ENCODE results near the gene PIBF1. TPM values are rescaled to one million over a fixed set of nuclear protein-coding genes. Genes with fewer than 3 reads are reported as not detected.
A peak's percentile ranks its signal among the peaks of the same experiment; 100 is the strongest.
"Not testable (repeated sequence)": the region's sequence is repeated elsewhere in the genome, so short reads cannot be mapped to it uniquely, and the experiment has no call there.

The PIBF1 gene, protein sequence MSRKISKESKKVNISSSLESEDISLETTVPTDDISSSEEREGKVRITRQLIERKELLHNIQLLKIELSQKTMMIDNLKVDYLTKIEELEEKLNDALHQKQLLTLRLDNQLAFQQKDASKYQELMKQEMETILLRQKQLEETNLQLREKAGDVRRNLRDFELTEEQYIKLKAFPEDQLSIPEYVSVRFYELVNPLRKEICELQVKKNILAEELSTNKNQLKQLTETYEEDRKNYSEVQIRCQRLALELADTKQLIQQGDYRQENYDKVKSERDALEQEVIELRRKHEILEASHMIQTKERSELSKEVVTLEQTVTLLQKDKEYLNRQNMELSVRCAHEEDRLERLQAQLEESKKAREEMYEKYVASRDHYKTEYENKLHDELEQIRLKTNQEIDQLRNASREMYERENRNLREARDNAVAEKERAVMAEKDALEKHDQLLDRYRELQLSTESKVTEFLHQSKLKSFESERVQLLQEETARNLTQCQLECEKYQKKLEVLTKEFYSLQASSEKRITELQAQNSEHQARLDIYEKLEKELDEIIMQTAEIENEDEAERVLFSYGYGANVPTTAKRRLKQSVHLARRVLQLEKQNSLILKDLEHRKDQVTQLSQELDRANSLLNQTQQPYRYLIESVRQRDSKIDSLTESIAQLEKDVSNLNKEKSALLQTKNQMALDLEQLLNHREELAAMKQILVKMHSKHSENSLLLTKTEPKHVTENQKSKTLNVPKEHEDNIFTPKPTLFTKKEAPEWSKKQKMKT
- 5.1 TPM for total RNA-seq

DNA sequence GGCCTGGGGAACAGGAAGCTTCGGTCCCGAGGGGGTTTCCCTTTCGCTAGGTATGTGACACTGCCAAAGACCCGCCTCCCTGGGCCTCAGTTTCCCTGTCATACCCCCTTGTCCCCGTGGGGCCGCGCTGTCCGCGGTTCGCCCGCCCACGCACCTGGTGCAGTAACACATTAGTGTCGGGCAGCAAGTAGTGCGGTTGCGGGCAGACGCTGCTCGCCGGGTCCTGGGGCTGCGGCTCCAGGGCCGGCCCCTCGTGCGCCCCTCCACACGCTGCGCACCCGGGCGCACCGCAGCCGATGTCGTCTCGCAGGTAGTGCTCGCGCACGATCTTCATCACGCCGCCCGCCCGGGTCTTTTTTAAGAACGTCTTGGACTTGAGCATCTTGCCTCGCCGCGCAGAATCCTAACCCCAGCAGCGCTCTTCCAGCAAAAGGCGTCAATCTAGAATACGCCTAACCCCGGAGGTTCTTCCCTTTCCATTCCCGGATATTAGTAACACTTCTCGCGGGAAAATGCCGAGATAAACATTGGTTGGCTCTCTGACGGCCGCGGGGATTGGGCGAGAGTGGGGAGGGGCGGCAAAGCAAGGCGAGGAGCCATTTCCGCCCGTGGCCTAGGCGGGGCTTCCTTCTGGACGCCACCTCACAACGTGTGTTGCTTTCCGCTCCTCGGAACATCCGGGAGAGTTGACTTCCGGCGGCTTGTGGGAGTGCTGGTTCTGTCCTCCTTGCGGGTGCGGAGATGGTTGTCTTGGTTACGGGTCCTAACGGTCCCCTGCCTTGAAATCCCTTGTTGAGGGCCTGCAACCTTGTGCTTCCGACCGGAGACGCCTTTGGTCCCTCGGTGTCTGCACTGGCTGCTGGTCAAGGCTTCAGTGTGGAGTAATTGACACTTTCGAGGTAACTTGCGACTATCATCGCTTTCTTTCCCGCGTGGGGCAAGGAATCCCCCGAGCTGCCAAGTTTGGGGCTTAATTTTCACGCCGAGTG, at the start of gene PIBF1, which contains the start of gene DIS3:
TSS of gene PIBF1 (plus strand) at position 683 of the 989 bp plus-strand sequence. CDS start 1,337 bp downstream, outside the sequence.
TSS of gene DIS3 (minus strand) at position 450 of the 989 bp plus-strand sequence. CDS start at position 382, 68 bp downstream.
- DNase-seq (ENCODE audit: low read depth in 2 of 3, low spot score in 2 of 3): peak; percentile 84 to 99 (median 98)

DNA sequence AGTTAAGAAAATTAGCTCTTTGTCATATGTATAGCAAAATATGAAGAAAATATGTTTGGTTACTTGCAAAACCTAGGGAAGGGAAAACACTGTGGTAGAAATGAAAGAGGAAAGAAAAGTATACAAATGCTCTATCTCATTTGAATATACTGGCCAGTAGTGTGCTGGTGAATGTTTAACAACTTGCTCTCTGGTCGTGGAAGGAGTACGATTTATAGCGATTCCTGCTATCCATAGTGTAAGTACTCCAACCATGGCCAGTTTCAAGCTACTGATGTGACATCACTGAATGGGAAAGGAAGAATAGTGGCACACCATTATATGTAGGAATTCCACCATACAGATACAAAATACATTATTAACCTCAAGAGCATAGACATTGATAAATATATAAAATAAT, 44.9 kb upstream of the PIBF1 start:
- no peak for DNase-seq (ENCODE audit: low read depth in 2 of 3, low spot score in 2 of 3)

DNA sequence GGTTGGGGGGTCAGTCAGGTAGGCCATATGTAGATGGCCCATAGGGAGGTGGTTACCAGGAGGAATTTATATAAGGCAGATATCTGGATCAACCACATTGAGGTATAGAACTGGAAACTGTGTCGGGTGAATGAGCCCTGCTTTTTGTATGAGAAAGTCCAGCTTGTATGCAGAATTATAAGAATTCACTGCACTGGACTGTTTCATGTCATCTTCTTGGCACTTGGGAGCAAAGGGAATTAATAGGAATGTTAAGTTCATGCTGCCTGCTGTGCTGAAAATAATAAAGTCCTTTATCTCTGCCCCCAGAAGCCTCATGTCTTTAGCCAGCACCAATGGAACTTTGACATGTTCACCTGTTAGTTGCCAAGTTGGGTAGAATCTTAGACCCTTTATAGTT, 41.9 kb upstream of the PIBF1 start:
- no peak for DNase-seq (ENCODE audit: low read depth in 2 of 3, low spot score in 2 of 3)

DNA sequence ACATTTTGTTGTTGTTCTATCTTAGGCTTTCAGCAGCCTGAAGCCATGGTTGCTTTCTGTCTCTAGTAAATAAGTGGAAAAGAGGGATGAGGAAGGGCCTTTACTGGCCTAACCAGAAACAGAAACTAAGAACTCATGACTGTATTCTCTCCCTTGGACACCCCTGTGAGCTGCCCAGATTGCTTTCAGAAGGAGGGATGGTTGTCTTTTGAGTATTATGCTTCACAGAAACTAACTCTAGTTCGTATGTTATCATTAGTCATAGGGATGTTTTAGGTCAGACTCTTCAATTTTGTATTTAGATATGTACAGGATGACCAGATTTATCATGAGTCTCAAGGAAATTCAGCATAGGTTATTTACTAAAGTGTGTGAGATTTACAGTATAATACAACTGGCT, 36.7 kb upstream of the PIBF1 start:
- DNase-seq (ENCODE audit: low read depth in 2 of 3, low spot score in 2 of 3): no peak

DNA sequence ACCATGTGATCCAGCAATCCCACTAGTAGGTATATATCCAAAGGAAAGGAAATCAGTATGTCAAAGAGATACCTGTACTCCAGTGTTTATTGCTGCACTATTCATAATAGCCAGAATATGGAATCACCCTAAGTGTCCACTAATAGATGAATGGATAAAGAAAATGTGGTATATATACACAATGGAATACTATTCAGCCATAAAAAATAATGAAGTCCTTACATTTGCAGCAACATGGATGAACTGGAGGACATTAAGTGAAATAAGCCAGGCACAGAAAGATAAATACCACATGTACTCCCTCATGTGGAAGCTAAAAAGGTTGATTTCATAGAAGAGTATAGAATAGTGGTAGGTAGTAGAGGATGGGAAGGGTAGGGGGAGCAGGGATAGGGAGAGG, 30.7 kb upstream of the PIBF1 start:
- no peak for DNase-seq (ENCODE audit: low read depth in 2 of 3, low spot score in 2 of 3)

DNA sequence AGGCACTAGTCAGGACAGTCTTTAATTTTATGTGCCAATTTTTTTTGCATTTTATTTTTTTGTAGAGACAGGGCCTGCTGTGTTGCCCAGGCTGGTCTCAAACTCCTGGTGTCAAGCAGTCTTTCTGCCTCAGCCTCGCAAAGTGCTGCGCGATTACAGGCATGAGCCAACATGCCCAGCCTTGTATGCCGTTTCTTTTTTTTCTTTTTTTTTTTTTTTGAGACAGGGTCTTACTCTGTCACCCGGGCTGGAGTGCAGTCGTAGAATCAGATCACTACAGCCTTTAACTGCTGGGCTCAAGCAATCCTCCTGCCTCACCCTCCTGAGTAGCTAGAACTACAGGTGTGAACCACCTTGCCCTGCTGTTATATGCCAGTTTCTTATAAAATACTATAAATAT, 27.8 kb upstream of the PIBF1 start:
- DNase-seq (ENCODE audit: low read depth in 2 of 3, low spot score in 2 of 3): no peak

DNA sequence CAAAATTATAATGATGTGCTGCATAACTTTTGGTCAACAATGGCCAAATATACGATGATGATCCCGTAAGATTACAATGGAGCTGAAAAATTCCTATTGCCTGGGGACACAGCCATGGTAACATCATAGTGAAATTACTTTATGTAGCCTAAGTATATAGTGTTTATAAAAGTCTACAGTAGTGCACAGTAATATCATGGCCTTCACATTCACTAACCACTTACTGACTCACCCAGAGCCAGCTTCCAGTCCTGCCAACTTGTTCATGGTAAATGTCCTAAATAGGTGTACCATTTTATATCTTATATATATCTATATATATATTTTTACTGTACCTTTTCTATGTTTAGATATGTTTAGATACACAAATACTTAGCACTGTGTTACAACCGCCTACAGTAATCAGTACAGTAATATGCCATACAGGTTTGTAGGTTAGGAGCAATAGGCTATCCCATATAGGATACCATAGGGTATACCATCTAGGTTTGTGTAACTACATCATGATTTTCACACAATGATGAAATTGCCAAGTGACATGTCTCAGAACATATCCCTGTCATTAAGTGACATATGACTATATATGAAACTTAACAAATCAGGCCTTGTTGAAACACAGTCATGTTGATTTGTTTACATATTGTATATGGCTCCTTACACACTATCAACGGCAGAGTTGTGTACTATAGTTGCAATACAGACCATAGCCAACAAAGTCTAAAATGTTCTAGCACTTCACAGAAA, 24.0 kb upstream of the PIBF1 start:
- DNase-seq (ENCODE audit: low read depth in 2 of 3, low spot score in 2 of 3): no peak

DNA sequence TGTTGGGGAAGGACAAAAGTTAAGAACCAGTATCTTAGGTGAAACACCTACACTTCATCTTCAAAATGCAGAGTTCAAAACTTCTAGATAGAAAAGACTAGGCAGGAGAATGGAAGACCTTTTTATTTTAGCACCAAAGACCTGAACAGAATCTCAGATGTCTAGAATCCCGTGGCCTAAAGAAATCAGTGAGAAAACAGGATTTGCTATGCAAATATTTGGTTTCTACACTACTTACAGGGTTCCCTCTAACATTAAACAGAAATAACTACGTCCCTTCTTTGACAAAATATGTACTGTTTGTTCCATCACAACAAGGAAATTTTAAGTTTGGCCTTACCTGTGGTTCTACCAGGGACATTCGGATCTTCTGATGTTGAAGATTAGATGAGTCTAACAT, 21.7 kb upstream of the PIBF1 start:
- DNase-seq (ENCODE audit: low read depth in 2 of 3, low spot score in 2 of 3): no peak

DNA sequence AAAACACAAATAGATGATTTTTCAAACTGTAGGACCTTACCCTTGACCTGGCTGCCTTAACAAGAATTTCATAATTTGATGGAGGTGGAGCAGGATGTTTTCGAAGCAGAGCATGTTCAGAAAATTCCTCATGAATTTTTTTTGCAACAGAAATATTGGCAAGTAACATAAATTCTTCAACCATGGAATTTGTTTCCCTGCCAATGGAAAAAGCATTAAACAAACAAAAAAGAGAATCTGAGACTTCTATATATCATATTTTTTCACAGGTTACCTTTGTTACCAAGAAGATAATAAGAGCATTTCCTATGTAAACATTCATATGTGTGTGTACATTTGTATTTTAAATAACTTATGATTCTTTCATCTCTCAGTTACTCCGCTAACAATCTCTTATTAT, 18.5 kb upstream of the PIBF1 start:
- no peak for DNase-seq (ENCODE audit: low read depth in 2 of 3, low spot score in 2 of 3)

DNA sequence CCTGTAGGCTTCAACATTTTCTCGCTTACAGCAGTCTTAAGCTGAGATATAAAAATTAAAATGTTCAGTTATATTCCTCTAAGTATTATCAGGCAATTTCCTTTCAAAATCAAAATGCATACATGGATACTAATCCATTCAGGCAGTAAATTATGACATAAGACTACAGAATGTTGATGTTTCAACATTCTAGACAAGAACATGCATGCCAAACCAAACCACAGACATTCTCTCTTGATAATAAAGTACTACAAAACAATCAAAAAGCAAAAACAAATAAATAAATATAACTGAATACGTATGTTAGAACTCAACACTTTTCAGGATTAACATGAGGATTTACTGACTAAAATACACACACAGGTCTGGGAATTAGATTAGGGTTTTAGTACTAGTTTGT, 7.9 kb upstream of the PIBF1 start:
- no peak for DNase-seq (ENCODE audit: low read depth in 2 of 3, low spot score in 2 of 3)

DNA sequence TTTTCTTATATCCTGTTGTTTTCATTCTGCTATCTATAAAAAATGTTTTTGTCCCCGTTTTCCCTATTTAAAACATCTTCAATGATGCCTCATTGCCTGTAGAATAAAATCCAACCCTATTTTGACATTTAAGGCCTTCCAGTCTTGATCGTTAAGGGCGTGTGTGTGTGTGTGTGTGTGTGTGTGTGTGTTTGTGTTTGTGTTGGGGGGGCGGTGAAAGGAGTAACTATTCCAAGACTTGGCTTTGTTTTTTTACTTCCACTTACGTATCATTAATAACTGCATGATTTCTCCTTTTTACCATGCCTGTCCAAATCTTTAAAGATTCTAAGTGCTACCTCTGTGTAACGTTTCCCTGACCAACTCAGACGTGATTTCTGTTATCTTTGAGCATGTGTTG, 784 bp downstream of the PIBF1 start:
- peak in 2 of 3 donors; percentile 14 to 32 for DNase-seq (ENCODE audit: low read depth in 2 of 3, low spot score in 2 of 3)

DNA sequence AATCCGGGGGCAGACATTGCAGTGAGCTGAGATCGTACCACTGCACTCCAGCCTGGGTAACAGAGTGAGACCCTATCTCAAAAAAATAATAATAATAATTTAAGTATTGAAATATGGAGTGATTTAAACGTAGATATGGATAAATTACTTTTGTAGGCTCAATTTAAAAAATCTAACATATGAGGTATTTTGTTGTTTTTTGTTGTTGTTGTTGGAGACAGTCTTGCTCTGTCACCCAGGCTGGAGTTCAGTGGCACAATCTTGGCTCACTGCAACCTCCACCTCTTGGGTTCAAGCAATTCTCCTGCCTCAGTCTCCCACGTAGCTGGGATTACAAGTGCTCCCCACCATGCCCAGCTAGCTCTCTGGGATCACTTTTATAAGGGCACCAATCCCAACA, 2.7 kb downstream of the PIBF1 start:
- not testable (repeated sequence) for DNase-seq (ENCODE audit: low read depth in 2 of 3, low spot score in 2 of 3)

DNA sequence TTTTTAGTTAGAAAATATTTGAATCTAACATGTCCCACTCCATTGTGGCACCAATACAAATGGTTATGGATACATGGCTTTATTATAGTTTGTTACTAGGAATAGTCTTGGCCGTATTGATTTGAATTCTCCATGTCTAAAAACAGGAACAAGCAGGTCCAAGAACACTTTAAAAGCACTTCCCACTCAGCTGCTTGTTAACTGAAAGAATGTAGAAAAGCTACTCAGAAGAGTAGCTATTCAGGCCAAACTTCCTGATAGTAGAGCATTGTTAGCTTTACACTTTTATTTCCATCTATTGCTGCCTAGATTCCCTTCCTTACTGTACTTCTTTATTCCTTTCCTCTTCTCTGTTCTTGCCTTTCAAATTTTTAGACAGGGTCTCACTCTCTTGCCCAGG, 6.9 kb downstream of the PIBF1 start:
- DNase-seq (ENCODE audit: low read depth in 2 of 3, low spot score in 2 of 3): no peak

DNA sequence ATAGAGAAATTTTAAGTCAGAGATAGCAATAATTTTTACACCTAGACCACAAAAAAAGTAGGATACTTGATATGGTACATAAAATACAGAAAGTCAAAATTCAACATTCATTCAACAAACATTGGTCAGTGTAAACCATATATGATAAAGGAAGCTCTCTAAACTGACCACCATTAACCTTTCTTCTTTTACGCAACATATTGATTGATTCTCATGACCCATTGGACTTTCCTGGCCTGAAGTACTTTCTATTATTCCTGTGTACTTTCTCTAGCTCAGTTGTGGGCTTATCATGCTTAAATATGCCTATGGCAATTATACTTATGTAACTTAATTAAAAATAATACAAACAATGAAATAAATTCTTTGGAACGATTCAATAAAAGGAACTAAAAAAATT, 10.7 kb downstream of the PIBF1 start:
- DNase-seq (ENCODE audit: low read depth in 2 of 3, low spot score in 2 of 3): no peak

DNA sequence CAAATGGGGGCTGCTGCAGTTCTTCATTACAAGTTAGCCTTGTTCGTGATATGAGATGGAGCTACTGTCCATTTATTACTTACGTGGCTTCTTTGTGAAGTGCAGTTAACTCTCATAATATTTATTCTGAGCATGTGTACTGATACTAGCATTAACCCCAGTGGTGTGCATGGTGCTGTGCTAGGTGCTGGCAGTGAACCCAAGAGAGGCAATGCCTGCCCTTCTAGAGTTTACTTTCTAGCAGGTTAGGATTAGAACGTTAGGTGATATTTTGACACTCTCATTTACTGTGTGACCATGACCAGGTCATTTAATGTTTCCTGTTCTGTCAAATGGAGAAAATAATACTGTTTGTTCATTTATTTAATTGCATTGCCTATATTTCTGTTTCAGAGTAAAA, 16.9 kb downstream of the PIBF1 start:
- no peak for DNase-seq (ENCODE audit: low read depth in 2 of 3, low spot score in 2 of 3)

DNA sequence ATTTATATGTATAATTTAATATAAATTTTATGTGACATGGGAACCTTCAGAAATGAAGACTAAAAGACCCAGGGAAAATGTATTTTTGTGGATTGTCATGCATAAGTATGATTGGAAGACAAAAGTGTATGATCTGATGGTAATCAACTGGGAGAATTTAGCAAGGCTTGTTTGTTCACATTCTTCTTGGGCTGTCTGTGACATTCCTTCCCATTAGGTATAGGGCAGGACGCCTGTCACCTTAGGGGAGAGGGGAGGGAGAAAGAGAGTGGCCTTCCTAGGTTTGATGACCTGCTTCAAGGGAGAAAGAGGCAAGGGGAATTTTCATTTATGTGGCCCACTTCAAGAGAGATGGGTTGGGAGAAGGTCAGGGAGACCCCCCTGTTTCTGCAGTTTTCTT, 22.4 kb downstream of the PIBF1 start:
- DNase-seq (ENCODE audit: low read depth in 2 of 3, low spot score in 2 of 3): no peak

DNA sequence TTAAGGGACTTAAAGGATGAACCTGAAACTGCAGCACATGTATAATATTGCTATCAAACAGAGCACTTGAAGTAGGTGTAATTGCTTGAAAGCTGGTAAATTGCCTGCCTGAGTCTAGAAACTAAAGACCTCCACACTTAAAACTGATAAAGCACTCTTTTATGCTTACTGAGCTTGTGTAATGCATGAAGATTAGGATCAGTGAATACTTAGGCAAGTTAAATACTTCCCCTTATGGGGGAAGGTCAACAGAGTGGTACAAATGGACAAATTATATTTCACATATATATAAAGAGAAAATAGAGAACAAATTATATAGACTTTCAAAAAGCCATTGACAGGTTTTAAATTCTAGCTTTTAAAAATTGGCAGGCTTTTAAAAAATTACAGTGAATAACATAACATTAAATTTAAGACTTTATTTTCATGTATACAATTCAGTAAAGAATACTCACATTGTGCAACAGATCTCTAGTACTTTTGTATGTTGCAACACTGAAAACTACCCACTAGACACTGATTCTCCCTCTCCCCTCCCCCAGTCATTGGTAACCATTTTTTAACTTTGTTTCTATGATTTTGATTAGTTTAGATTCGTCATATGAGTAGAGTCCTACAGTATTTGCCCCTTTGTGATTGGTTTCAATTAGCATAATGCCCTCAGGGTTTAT, 23.9 kb downstream of the PIBF1 start:
- DNase-seq (ENCODE audit: low read depth in 2 of 3, low spot score in 2 of 3): peak in 1 of 3 donors; percentile 24

DNA sequence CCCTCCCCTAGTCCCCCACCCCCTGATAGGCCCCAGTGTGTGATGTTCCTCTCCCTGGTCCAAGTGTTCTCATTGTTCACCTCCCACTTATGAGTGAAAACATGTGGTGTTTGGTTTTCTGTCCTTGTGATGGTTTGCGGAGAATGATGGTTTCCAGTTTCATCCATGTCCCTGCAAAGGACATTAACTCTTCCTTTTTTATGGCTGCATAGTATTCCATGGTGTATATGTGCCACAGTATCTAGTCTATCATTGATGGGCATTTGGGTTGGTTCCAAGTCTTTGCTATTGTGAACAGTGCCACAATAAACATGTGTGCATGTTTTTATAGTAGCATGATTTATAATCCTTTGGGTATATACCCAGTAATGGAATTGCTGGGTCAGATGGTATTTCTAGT, 24.6 kb downstream of the PIBF1 start:
- DNase-seq (ENCODE audit: low read depth in 2 of 3, low spot score in 2 of 3): not testable (repeated sequence)

DNA sequence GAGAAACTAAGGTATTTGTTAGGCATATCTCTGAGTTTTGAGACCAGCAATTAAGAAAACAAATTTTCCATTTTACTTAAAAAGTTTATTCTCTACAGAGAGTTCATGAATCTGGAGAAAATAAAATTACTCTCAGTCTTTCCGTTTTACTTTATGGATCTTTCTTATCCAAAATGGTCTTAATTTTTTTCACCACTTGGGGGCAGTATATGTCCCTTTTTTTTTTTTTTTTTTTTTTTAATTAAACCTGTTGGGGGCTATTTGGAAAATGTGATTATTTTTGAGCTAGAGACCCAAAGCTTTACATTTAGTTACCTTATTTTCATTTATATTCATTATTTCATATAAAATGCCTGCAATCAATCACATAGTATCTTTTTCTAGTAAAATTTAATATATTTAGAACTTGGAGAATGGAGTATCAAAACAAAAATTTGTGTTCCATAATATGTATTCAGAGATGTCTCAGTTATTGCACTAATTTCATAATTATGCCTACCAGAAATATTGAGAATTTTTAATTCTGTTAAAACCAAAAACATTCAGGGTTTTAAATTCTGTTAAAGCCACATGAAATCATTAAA, 27.1 kb downstream of the PIBF1 start:
- peak in 2 of 3 donors; percentile 8 to 65 for DNase-seq (ENCODE audit: low read depth in 2 of 3, low spot score in 2 of 3)
